NCI-H526 treated with DMSO at 0.1 percent for 48 hours (cell line): ENCODE measurements around the gene ZDHHC17.
"Not testable (repeated sequence)": the region's sequence is repeated elsewhere in the genome, so short reads cannot be mapped to it uniquely, and the experiment has no call there.

Source experiments
- DNase-seq: peaks from one replicate; lab custom pipeline; 2025; lab: John Stamatoyannopoulos, UW

Gene ZDHHC17

DNA sequence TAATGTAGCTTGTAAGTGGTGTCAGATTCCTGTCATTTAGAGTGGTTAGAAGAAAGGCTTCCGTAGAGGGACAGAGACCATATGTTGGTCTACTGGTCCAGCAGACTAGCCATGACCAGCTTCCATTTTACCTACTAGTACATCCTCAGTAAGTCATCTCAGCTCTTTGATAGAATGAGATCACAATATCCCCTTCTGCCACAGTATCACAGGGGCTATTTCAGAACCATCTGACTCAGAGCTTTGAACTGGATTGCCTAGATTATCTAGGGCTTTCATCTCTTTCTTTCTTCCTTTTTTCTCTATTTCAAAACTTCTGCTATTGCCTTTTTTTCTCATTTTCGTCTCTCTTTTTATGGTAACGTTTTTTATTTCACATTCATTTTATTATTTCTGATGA, 4.7 kb downstream of the ZDHHC17 start:
- no peak for DNase-seq

DNA sequence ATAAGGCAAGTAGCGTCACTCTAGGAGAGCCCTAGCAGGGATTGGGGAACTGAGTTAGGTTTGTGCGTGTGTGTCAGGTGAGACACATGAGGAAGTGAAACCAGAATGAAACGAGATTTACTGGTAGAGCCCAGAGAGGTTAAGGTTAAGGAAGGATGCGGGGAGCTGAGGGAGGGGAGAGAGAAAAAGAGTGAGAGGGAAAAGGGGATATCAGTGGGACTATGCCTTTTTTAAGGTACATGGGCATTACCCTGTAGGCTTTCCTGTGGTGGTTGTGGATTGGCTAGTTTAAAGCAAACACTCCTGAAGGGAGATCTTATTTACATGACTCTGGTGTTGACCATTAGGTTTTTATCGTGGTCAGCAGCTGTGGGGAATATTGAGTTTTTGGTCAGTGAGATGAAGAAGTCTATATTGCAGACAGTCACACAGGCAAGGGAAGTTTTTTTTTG, 13.9 kb downstream of the ZDHHC17 start:
- no peak for DNase-seq

DNA sequence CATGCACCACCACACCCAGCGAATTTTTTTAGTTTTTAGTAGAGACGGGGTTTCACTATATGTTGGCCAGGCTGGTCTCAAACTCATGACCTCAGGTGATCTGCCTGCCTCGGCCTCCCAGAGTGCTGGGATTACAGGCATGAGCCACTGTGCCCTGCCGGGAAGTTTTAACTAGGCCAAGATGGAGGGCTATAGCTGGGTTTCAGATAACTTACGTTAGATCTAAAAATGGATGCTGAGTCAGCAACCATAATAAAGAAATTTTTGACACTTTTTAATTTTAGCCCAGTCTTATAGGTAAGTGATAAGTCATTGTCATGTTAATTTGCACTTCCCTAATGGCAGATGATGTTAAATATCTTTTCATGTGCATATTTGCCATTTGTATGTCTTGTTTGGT, 14.4 kb downstream of the ZDHHC17 start:
- no peak for DNase-seq

DNA sequence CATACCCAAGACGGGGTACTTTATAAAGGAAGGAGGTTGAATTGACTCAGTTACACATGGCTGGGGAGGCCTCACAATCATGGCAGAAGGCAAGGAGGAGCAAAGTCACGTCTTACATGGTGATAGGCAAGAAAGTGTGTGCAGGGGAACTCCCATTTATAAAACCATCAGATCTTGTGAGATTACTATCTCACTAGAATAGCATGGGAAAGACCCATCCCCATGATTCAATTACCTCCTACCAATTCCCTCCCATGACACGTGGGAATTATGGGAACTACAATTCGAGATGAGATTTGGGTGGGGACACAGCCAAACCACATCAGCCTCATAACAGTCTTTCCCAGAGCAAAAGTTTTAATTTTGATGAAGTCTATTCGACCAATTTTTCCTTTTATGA, 15.4 kb downstream of the ZDHHC17 start:
- DNase-seq, result not testable (repeated sequence)

DNA sequence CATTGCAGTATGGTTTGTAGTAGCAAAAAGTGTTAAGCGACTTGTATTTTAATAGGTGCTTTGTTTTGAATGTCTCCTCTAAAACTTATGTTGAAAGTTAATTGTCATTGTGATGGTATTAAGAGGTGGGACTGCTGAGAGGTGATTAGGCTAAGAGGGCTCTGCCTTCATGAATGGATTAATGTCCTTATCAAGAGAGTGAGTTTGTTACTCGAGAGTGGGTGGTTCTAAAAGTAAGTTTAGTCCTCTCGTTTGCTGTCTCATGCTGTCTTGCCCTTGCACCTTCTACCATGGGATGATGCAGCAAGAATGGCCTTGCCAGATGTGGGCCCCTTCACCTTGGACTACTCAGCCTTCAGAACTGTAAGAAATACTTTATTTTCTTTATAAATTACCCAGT, 17.4 kb downstream of the ZDHHC17 start:
- DNase-seq, result no peak

DNA sequence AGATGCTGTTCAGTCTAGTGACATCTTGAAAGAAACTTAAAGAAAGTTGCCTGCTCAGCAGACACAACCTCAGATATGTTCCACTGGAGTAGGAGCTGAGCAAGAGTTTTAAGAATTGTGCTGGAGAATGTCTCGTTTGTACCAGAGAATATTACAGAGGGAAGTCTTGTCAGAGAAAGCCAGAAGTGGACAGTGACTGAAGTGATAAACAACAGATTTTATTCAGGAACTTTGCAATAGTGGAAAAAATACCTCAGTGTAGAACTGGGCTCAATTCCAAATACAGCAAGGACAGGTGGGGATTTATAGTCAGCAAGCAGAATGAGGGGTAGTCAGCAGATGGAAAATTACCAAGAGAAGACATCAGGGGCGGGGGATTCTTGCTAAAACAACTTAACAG, 18.6 kb downstream of the ZDHHC17 start:
- no peak for DNase-seq

DNA sequence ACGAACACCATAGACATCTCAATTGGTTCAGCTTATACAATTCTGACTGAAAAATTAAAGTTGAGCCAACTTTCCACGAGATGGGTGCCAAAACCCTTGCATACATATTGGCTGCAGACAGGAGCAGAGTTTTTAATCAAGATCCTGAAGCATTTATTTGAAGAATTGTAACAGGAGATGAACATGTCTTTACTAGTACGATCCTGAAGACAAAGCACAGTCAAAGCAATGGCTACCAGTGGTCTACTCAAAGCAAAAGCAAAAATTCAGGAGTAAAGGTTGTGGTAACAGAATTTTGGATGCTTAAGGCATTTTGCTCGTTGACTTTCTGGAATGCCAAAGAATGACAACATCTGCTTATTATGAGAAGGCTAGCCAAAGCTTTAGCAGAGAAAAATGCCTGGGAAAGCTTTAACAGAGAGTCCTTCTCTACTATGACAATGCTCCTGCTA, 20.7 kb downstream of the ZDHHC17 start:
- DNase-seq, result no peak

DNA sequence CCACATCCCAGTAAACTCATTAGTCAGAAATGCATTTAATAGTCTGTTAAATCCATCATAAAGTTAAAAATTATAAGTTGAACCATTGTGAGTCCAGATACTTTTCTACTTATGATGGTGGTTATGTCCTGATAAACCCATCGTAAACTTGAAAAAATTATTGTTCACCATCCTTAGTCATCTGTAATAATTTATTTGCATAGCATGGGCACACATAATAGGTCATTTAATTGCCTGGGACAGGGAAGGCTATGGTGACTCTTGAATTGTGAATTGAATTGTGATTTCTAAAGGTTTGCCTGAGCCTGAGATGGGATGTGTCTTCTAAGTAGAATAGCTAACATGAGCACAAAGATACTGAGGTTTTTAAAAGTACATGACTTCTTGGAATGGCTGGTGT, 21.5 kb downstream of the ZDHHC17 start:
- DNase-seq, result no peak

DNA sequence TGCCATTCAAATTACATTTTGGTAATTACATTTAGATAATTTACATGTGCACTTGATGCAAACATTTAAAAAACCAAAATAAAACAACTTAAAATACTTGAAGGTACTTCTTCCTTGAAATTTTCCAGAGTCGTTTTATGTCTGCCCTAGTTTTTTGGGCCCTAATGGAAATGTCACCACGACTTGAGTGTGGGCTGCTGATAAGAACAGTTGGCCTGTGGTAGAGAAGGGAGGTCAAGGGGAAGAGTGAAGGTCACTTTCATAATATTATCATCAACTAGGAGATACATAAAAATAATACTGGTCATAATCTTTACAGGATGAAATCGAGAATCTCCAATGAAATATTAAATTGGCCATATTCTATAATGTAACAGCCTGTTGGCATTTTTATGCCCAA, 23.1 kb downstream of the ZDHHC17 start:
- DNase-seq, result no peak

DNA sequence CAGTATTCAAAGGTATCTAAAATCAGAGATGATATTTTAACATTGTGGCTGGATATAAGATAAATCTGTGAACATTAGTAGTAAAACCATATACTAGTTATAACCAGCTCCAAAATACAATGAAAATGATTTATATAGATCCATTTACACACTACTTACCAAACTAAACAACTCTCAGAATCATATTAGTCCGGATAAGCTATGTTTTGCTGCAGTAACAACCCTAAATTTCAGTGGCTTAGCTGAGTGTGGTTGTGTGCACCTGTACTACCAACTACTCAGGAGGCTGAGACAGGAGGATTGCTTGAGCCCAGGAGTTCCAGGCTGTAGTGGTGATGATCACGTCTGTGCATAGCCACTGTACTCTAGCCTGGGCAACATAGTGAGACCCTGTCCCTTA, 23.8 kb downstream of the ZDHHC17 start:
- DNase-seq, result no peak

DNA sequence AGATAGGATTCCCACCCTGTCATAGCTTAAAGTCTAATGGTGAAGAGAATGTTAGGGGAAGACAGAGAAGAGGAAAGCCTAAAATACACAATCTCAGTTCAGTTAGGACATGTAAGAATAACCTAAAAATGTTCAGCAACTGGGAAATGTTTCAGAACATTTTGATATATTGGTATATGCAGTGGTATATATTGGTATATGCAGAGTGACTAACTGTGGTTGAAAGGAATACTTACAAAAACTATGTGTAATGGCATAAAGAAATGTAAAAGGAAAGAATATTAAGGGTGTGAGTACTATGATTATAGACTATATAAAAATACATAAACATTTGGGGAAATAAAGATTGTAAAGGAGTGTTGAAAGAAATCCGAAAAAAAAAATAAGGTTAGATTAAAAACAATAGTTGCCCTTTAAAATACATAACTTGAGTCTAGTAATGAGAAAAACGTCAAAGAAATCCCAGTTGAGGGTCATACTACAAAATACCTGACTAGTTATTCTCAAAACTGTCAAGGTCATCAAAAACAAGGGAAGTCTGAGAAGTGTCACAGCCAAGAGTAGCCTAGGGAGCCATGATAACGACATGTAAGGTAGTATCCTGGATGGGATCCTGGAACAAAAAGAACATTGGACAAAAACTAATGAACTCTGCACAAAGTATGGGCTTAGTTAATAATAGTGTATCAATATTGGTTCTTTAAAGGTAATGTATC, 25.6 kb downstream of the ZDHHC17 start:
- no peak for DNase-seq

DNA sequence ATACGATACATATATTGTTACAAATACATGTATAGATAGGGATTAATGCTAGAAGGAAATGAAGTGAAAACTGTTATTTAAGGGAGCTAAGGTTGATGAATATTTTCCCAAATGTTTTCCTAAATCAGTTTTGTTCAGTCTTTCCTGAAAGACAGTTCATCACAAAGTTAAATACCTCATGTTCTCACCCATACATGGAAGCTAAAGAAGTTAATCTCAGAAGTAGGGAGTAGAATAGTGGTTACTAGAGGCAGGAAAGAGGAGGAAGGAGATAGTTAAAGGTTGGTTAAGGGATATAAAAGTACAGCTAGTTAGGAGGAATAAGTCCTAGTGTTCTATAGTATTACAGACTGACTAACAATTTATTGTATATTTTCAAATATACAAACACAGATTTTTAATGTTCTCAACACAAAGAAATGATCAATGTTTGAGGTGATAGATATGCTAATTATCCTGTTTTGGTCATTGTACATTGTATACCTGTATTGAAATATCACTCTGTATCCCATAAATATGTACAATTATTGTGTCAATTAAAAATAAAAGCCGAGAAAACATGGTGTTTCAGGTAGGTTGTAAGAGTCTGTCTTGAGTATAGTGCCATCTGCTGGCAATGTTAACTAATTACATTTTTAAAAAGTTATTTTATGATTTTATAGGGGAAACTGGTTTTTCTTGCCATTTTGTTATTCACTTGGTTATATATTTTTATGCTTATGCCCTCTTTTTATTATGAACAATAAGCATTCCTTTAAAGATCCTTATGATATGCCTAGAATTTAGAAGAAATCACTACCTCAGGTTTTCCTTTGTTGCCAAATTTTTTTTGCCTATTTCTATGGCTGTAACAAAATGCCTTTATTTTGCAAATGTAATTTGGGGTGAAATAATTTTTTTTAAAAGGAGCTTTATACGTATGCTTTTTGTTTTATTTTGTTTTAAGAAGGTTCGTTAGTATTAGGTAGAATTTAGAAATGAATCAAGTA, 26.9 kb downstream of the ZDHHC17 start:
- peak; percentile 27 for DNase-seq

DNA sequence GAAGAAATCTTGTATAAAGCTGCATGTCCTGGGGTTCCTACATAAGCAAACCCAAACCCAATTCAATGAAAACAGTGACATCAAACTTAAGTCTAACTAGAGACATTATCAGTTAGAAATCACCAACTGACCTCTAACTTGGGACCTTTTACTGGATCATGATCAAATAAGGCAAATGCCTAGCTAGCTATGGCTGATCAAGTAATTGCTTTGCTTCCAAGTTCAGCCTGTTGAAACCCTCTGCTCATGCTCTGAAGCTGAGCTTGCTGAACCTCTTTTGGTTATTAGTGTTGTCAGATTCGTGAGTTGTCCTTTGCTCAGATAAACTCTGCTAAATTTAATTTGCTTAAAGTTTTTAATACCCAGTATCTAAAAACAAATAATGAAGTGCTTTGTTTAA, 28.9 kb downstream of the ZDHHC17 start:
- no peak for DNase-seq

DNA sequence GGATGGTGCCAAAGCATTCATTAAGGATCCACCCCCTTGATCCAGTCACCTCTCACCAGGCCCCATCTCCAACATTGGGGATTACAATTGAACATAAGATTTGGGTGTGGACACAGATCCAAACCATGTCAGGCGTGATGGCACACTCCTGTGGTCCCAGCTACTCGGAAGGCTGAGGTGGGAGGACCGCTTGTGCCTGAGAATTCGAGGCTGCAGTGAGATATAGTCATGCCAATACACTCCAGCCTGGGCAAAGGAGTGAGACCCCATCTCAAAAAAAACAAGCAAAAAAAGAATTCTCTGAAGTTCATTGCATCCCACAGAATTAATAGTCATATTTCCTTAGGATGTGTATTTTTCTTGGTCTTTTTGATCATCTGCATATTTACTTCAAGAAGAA, 34.9 kb downstream of the ZDHHC17 start:
- DNase-seq, result no peak

DNA sequence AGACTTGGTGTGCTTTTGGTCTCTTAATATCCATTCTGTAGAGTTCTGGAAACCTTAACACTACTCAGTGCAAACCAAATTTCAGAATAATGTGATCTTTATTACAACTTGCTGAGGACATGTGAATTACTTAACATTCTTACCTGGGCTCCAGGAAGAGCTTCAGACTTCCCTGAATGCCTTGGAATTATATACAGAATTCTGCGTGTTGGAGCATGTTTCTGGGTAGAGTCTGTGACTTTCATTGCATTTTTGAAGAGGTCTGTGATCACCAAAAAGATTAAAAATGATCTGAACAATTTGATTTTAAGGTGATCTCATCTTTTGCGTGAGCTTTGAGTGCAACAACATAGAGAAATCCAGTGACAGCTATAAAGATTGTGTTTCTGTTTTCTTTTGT, 35.4 kb downstream of the ZDHHC17 start:
- no peak for DNase-seq

DNA sequence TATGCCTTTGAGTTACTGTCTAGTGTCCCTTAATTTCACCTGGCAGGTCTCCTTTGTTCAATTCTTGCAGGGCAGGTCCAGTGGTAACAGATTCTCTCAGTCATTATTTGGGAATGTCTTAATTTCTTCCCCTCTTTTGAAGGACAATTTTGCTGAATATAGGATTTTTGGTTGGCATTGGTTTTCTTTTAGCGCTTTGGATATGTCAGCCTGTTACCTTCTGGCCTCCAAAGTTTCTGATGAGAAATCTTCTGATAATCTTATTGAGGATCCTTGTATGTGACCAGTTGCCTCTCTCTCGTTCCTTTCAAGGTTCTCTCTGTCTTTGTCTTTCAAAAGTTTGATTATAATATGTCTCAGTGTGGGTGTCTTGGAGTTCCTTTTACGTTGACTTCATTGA, 38.1 kb downstream of the ZDHHC17 start:
- DNase-seq, result no peak

DNA sequence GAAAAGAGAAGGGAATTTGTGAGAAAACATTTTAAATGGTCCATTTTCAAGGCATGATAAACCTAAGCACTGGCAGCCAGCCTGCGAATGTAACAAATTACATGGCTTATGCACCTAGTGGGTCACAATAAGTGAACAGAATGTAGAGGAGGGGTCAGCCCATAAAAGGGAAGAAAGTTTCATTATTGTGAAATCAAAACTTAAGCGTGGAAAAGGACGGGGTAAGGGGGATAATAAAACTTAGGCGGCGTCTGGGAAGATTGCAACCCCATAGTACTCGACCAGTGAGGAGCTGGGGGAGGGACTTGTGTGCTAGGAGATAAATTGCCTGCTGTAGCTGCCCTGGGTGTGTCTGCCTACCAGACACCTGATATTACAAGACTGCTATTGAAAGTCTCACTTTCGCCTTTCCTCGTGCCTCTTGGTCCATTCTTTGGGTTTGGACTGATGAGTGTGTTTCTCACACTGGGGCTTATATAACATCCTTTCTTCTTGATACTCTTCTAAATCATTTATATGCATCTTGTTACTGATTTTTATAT, 40.6 kb downstream of the ZDHHC17 start:
- DNase-seq, result no peak

DNA sequence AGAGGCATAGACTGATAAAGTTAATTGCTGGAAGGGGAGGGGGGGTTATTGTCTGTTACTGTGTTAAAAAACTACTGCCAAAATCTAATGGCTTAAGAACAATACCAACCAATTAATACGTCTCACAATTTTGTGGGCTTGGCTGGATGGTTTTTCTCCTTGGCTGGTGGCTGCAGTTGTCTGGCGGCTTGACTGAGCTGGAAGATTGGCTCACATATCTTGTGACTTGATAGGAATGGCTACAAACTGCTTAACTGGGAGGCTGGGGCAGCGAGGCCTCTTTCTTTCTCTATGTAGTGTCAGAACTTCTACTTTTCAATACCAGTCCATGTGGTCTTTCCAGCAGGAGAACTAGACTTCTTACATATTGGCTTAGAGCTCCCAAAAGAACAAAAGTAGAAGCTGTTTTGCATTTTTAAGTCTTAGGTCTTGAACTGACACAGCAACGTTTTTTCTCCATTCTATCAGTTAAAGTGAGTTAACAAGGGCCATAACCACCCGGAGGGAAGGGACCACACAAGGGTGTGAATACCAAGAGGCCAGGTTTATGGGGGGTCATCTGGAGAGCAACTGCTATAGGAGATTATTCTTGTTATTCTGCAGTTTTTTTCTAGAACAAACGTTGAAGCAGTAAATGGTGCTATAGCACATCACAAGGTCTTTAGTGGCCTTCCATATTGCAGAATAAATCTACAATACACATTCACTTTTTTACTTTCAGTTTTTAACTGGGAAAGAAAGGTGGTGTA, 46.9 kb downstream of the ZDHHC17 start:
- no peak for DNase-seq

DNA sequence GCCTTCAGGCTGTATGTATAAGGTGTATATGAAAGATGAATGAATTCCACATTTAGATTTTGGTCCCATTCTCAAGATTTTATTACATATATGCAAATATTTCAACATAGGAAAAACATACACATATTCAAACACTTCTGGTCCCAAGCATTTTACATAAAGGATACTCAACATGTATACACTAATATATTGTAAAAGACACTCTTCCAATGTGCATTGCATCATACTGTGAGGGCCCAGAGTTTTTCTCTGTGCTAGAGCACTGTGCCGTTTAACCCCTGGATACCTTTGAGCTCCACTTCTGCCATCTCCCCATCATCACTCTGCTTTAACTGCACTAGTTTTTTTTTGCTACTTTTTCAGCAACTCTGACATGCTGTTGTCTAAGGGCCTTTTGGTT, 48.1 kb downstream of the ZDHHC17 start:
- no peak for DNase-seq

DNA sequence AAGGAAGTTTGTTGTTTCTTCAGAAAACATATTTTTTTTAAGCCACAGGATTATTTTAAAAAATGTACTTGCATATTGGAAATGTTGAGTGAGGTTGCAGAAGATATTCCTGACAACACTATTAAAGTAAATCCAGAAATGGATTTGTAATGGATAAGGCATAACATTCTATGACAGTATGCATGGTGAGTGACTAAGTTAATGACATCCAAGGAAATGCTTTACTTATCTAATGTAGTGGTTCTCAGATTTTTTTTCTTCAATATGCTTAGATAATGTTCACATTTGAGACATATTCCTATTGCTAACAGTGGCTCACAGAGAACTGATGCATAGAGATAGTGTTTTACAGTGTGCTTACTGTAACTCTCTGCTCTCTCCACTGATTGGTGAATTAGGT, 49.4 kb downstream of the ZDHHC17 start:
- DNase-seq, result no peak

DNA sequence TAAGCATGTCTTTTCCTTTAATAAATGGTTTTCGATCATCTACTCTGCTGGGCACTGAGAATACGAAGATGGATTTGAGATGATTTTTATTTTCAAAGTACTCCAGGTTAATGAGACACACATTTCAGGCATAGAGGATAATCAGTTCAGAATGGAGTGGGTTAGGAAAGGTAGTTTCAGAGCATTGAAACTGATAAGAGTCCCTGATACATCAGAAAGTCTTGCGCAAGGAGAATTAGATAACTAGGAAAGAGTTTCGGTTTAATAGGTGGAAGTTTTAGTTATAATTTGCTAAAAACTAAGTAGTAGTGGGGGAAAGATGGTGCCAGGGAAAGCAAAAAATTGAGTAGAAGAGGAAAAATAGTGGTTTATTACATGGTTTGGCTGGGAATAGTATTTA, 50.1 kb downstream of the ZDHHC17 start:
- DNase-seq, result no peak

DNA sequence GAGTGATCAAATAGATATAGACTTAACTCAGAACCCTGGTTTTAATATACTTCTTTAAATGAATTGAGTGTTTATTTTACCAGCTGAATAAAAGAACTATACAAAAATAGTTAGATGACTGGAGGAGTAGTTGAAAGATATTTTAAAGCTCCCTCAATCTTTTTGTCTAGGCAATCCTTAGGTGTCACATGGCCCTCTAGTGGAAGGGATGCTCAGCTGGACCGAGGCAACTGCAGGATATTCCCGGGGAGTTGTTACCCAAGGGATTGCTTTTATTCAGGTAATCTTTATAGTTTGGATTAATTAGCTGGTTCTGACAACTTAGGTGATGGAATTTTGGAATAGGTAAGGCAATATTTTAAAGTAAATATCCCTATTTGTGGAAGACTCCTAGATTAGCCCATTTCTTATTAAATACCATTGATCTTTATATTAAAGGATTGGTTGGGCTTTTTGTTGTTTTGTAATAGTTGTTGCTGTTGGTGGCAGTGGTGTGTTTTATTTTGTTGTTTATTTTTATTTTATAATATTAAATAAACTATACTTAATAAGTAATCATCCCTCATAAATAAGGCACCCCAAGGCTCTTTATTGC, 57.1 kb downstream of the ZDHHC17 start:
- peak; percentile 13 for DNase-seq
